BLaER1 (cell line): ENCODE measurements around the gene CCER1.

Source experiments
- H3K27ac ChIP-seq: shearing (Covaris generic); formaldehyde crosslinking; 2 replicates; pipeline ENCODE4 v1.8.1; 2022
- H3K27me3 ChIP-seq: shearing (Covaris generic); formaldehyde crosslinking; 2 replicates; pipeline ENCODE4 v1.8.1; 2022
- H3K36me3 ChIP-seq: shearing (Covaris generic); formaldehyde crosslinking; 2 replicates; pipeline ENCODE4 v1.8.1; 2022
- H3K4me1 ChIP-seq: shearing (Covaris generic); formaldehyde crosslinking; 2 replicates; pipeline ENCODE4 v1.8.1; 2022
- H3K4me2 ChIP-seq: shearing (Covaris generic); formaldehyde crosslinking; 2 replicates; pipeline ENCODE4 v1.8.1; 2022
- H3K4me3 ChIP-seq: shearing (Covaris generic); formaldehyde crosslinking; 2 replicates; pipeline ENCODE4 v1.8.1; 2022
- H3K9ac ChIP-seq: shearing (Covaris generic); formaldehyde crosslinking; 2 replicates; pipeline ENCODE4 v1.8.1; 2022
- H3K9me3 ChIP-seq: shearing (Covaris generic); formaldehyde crosslinking; 2 replicates; pipeline ENCODE4 v1.8.1; 2022
- H4K20me1 ChIP-seq: shearing (Covaris generic); formaldehyde crosslinking; 2 replicates; pipeline ENCODE4 v1.8.1; 2022
- Cebpa-rat ChIP-seq: shearing (Covaris generic); IDR thresholded peaks from 2 replicates; pipeline ENCODE4 v1.8.1; 2022

Gene CCER1

GRCh38 chr12:90924406-90924805 lies 30.6 kb downstream of the CCER1 start:
- Histone ChIP-seq H4K20me1 (no peaks in the 10 kb centered on the region), H3K27me3 (no peaks in the 10 kb centered on the region), H3K4me1 (no peaks in the 10 kb centered on the region), H3K9ac (no peak overlapping the region), H3K4me3 (no peak overlapping the region), H3K4me2 (no peak overlapping the region), H3K36me3 (no peaks in the 10 kb centered on the region), H3K27ac (no peak overlapping the region), H3K9me3 (peaks cover 12% of the 10 kb centered on the region)
- TF ChIP-seq Cebpa-rat: no peak

DNA sequence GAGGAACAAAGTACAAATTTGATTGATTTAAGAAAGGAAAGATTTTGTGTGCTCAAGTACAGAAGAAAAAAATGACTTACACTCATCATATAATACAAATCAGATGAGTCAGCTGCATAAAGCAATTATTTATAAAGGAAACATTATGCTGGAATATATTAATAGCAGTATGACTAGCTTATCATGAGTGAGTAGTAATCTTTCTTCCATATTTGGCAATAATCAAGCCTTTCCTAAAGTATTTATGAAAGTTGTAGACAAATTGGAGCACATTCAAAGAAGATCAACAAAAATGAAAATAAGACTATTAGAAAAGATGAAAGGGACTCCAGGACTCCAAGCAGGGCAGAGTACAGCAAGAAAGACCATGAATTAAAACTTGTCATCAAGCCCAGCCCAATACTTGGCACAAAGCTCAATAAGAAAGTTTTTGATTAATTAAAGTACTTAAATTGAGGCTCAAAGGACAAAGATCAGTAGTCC lies 32.8 kb downstream of the CCER1 start:
- Histone ChIP-seq H3K27me3 (no peaks in the 10 kb centered on the region), H3K9me3 (no peaks in the 10 kb centered on the region), H3K27ac (no peak overlapping the region), H4K20me1 (no peaks in the 10 kb centered on the region), H3K4me2 (no peak overlapping the region), H3K4me3 (no peak overlapping the region), H3K4me1 (no peaks in the 10 kb centered on the region), H3K9ac (no peak overlapping the region), H3K36me3 (no peaks in the 10 kb centered on the region)
- TF ChIP-seq Cebpa-rat: no peak

- Histone ChIP-seq H3K9me3 (no peaks in the 10 kb centered on the region), H3K4me2 (no peak overlapping the region), H3K4me3 (no peak overlapping the region), H3K36me3 (no peaks in the 10 kb centered on the region), H3K27ac (no peak overlapping the region), H3K27me3 (no peaks in the 10 kb centered on the region), H3K4me1 (no peaks in the 10 kb centered on the region), H3K9ac (no peak overlapping the region), H4K20me1 (no peaks in the 10 kb centered on the region)
- no peak for TF ChIP-seq Cebpa-rat
Measured at GRCh38 chr12:90921536-90921935, 33.4 kb downstream of the CCER1 start.

GRCh38 chr12:90920222-90920621 lies 34.8 kb downstream of the CCER1 start:
- Histone ChIP-seq H3K27ac (no peak overlapping the region), H3K9ac (no peak overlapping the region), H4K20me1 (no peaks in the 10 kb centered on the region), H3K9me3 (no peaks in the 10 kb centered on the region), H3K36me3 (no peaks in the 10 kb centered on the region), H3K27me3 (no peaks in the 10 kb centered on the region), H3K4me1 (no peaks in the 10 kb centered on the region), H3K4me2 (no peak overlapping the region), H3K4me3 (no peak overlapping the region)
- TF ChIP-seq Cebpa-rat: no peak

- TF ChIP-seq Cebpa-rat: no peak
- H3K4me2 ChIP-seq: no peak overlapping the region
- no peaks in the 10 kb centered on the region for H4K20me1 ChIP-seq
- H3K9ac ChIP-seq: no peak overlapping the region
- no peaks in the 10 kb centered on the region for H3K27me3 ChIP-seq
- H3K27ac ChIP-seq: no peak overlapping the region
- H3K4me3 ChIP-seq: no peak overlapping the region
- H3K36me3 ChIP-seq: no peaks in the 10 kb centered on the region
- no peaks in the 10 kb centered on the region for H3K9me3 ChIP-seq
- no peaks in the 10 kb centered on the region for H3K4me1 ChIP-seq
Measured at GRCh38 chr12:90917431-90917830, 37.5 kb downstream of the CCER1 start.

DNA sequence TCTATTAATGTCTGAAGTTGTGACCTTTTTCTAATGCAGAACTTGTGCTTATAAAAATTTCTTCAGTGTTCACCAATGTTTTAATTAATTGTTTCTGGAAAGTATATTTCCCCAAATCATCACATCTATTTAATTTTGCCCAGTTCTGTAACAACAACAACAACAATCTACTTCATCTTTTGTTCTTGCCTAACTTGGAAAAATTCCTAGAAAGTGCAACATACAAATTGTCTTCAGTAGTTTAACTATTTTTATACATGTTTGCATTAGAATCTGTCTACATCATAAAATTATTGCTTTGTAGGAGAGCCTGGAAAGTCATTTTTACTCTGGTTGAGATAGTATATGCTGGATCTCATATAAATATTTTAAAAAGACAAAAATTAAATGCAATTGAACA lies 38.5 kb downstream of the CCER1 start:
- Histone ChIP-seq H3K4me3 (no peak overlapping the region), H3K9ac (no peak overlapping the region), H4K20me1 (no peaks in the 10 kb centered on the region), H3K27ac (no peak overlapping the region), H3K4me2 (no peak overlapping the region), H3K36me3 (no peaks in the 10 kb centered on the region), H3K4me1 (no peaks in the 10 kb centered on the region), H3K27me3 (no peaks in the 10 kb centered on the region), H3K9me3 (no peaks in the 10 kb centered on the region)
- TF ChIP-seq Cebpa-rat: no peak

GRCh38 chr12:90915353-90915752 lies 39.6 kb downstream of the CCER1 start:
- H3K9ac ChIP-seq: no peak overlapping the region

GRCh38 chr12:90910958-90911357 lies 44.0 kb downstream of the CCER1 start:
- Histone ChIP-seq H3K4me1 (no peaks in the 10 kb centered on the region), H3K27me3 (no peaks in the 10 kb centered on the region), H3K27ac (no peak overlapping the region), H3K36me3 (no peaks in the 10 kb centered on the region), H3K9me3 (no peaks in the 10 kb centered on the region), H3K9ac (no peak overlapping the region), H4K20me1 (no peaks in the 10 kb centered on the region), H3K4me3 (no peak overlapping the region), H3K4me2 (no peak overlapping the region)
- no peak for TF ChIP-seq Cebpa-rat

More at GRCh38 chr12:90915353-90915752, 39.6 kb downstream of the CCER1 start:
- Histone ChIP-seq H4K20me1 (no peaks in the 10 kb centered on the region), H3K27me3 (no peaks in the 10 kb centered on the region), H3K4me3 (no peak overlapping the region), H3K4me2 (no peak overlapping the region), H3K4me1 (no peaks in the 10 kb centered on the region), H3K27ac (no peak overlapping the region), H3K9me3 (no peaks in the 10 kb centered on the region), H3K36me3 (no peaks in the 10 kb centered on the region)
- no peak for TF ChIP-seq Cebpa-rat

DNA sequence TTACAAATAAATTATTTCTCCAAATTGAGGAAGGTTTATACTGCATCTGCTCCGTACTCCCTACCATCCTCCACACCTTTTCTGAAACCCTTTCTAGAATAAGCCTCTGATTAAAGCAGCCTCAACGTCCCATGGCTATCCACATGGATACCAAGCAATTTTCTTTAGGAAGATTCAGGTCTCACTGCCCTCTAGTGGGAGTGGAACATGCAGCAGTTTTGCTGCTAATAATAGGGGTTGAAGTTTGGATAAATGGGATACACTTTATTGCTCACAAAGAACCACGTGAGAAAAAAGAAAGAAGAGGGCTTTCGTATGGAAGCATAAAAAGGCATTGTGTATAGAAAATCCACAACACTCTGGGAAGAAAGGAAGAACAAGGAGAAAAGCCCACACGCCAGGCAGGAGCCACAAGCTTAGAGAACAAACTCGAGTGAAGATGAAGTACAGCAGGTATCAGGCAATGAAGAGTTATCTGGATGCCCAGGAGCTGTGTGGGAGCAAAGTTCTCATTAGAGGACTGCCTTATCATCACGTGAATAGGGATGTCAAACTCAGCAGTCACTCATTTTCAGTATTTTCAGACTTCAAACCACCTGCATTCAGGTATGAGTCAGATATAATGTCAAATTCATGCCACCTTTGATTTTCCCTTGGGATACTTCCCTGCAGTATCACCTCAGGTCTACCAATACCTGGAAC lies 45.8 kb downstream of the CCER1 start:
- no peak overlapping the region for H3K9ac ChIP-seq
- H3K4me1 ChIP-seq: no peaks in the 10 kb centered on the region
- no peak for TF ChIP-seq Cebpa-rat
- no peak overlapping the region for H3K27ac ChIP-seq
- no peak overlapping the region for H3K4me3 ChIP-seq
- H3K27me3 ChIP-seq: no peaks in the 10 kb centered on the region
- no peaks in the 10 kb centered on the region for H3K9me3 ChIP-seq
- no peak overlapping the region for H3K4me2 ChIP-seq
- H3K36me3 ChIP-seq: no peaks in the 10 kb centered on the region
- H4K20me1 ChIP-seq: no peaks in the 10 kb centered on the region

GRCh38 chr12:90908465-90908864 lies 46.5 kb downstream of the CCER1 start:
- Histone ChIP-seq H3K36me3 (no peaks in the 10 kb centered on the region), H3K4me2 (no peak overlapping the region), H3K9ac (no peak overlapping the region)

More at GRCh38 chr12:90908465-90908864, 46.5 kb downstream of the CCER1 start:
- Histone ChIP-seq H3K4me1 (no peaks in the 10 kb centered on the region), H3K27me3 (no peaks in the 10 kb centered on the region), H4K20me1 (no peaks in the 10 kb centered on the region), H3K4me3 (no peak overlapping the region), H3K27ac (no peak overlapping the region), H3K9me3 (no peaks in the 10 kb centered on the region)
- no peak for TF ChIP-seq Cebpa-rat
